ENCODE data around the gene ZNF428.
A peak's percentile ranks its signal among the peaks of the same experiment; 100 is the strongest.

ZNF428 gene

DNA sequence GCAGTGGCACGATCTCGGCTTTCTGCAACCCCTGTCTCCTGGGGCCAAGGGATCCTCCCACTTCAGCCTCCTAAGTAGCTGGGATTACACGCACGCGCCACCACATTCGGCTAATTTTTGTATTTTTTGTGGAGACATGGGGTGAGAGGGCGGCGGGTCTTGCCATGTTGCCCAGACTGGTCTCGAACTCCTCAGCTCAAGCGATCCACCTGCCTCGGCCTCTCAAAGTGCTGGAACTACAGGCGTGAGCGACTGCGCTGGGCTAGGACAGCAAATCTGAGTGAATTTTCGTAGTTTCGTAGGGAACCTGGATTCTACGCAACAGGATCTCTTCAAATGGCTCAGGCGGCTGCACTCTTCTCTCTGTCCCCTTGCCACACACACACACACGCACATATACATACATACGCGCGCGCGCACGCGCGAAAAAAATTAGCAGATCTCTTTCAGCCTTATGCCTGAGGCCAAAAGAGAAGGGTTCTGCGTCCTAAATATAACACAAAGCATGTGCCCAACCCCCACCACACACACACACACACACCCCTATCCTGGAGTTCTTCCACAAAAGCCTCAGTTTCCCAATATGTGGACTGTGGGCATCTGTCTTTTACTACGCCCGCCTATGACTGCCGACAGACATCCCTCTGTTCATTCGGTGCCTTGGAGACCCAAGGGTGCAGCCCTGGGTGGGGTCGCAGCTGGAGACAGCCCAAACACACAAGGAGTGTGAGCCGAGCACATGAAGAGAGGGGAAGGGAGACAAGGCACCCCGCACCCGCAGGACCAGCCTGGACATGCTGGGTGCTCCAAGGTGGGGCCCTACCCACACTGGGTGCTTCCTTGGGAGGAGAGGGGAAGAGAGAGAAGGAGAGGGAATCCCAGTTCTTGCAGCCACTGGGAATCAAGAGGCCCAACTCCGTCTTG, 43.2 kb downstream of the ZNF428 start:
- no peak for DNase-seq (ENCODE audit: low read depth in 1 of 2, low spot score in 1 of 2)
- H3K4me3 ChIP-seq (replicated peaks; ENCODE audit: insufficient read depth, low read length), result peak overlapping the region; percentile 5
- H3K27me3 ChIP-seq (ENCODE audit: insufficient read depth, poor library complexity, severe bottlenecking), result no peaks in the 10 kb centered on the region
- no peak for TF ChIP-seq GABPA (IDR thresholded peaks at IDR 0.05; ENCODE audit: low read depth)
- no peak for TF ChIP-seq CTCF (IDR thresholded peaks at IDR 0.05; ENCODE audit: insufficient read depth, low read length)
- TF ChIP-seq SPI1 (IDR thresholded peaks at IDR 0.05; ENCODE audit: borderline replicate concordance, low read depth), result no peak
- no peak for TF ChIP-seq POLR2AphosphoS5 (IDR thresholded peaks at IDR 0.05; ENCODE audit: low read depth)
- TF ChIP-seq REST (IDR thresholded peaks at IDR 0.05; ENCODE audit: insufficient replicate concordance, low read depth), result no peak
- H3K27ac ChIP-seq (replicated peaks), result peak overlapping the region; percentile 79

GRCh38 chr19:43575156-43575950, 44.1 kb downstream of the ZNF428 start, which contains the start of the genes PINLYP and XRCC1:
TSS of gene PINLYP (plus strand) at chr19:43575801. CDS start at chr19:43577192, 1,391 bp downstream.
TSS of gene XRCC1 (minus strand) at chr19:43575527. CDS start at chr19:43575458, 69 bp downstream.
- peak; percentile 96 to 98 for DNase-seq (ENCODE audit: low read depth in 1 of 2, low spot score in 1 of 2)
- H3K27ac ChIP-seq (replicated peaks), result peak within 1 kb of the TSS; percentile 79
- H3K4me3 ChIP-seq (replicated peaks; ENCODE audit: insufficient read depth, low read length), result peak within 1 kb of the TSS; percentile 75
- no peaks in the 10 kb centered on the region for H3K27me3 ChIP-seq (ENCODE audit: insufficient read depth, poor library complexity, severe bottlenecking)
- TF ChIP-seq SPI1 (IDR thresholded peaks at IDR 0.05; ENCODE audit: borderline replicate concordance, low read depth) (no peak; the same call in 1 of the 2 replicates), POLR2AphosphoS5 (IDR thresholded peaks at IDR 0.05; ENCODE audit: low read depth) (peak; percentile 42; the same call in 1 of the 2 replicates)

GRCh38 chr19:43574424-43575155, 44.8 kb downstream of the ZNF428 start:
- Histone ChIP-seq H3K4me3 (replicated peaks; ENCODE audit: insufficient read depth, low read length) (peak overlapping the region; percentile 75), H3K27me3 (ENCODE audit: insufficient read depth, poor library complexity, severe bottlenecking) (no peaks in the 10 kb centered on the region), H3K27ac (replicated peaks) (peak overlapping the region; percentile 79)
- TF ChIP-seq SPI1 (IDR thresholded peaks at IDR 0.05; ENCODE audit: borderline replicate concordance, low read depth), result no peak
- DNase-seq (ENCODE audit: low read depth in 1 of 2, low spot score in 1 of 2), result no peak

- Histone ChIP-seq H3K27me3 (ENCODE audit: insufficient read depth, poor library complexity, severe bottlenecking) (no peaks in the 10 kb centered on the region), H3K27ac (replicated peaks) (no peak overlapping the region), H3K4me3 (replicated peaks; ENCODE audit: insufficient read depth, low read length) (no peak overlapping the region)
- no peak for TF ChIP-seq GABPA (IDR thresholded peaks at IDR 0.05; ENCODE audit: low read depth)
- no peak for TF ChIP-seq SPI1 (IDR thresholded peaks at IDR 0.05; ENCODE audit: borderline replicate concordance, low read depth)
- TF ChIP-seq POLR2AphosphoS5 (IDR thresholded peaks at IDR 0.05; ENCODE audit: low read depth), result no peak
- TF ChIP-seq REST (IDR thresholded peaks at IDR 0.05; ENCODE audit: insufficient replicate concordance, low read depth), result no peak
- no peak for DNase-seq (ENCODE audit: low read depth in 1 of 2, low spot score in 1 of 2)
These were observed 47.2 kb downstream of the ZNF428 start for GRCh38 chr19:43572171-43572588.
